ENCODE measurements around the gene VWA1. TPM values are rescaled to one million over a fixed set of nuclear protein-coding genes. Genes with fewer than 3 reads are reported as not detected.
"Not testable (repeated sequence)": the region's sequence is repeated elsewhere in the genome, so short reads cannot be mapped to it uniquely, and the experiment has no call there.

The VWA1 gene
- total and polyA plus RNA-seq, 2 donors: 5.1 to 16.8 TPM

DNA sequence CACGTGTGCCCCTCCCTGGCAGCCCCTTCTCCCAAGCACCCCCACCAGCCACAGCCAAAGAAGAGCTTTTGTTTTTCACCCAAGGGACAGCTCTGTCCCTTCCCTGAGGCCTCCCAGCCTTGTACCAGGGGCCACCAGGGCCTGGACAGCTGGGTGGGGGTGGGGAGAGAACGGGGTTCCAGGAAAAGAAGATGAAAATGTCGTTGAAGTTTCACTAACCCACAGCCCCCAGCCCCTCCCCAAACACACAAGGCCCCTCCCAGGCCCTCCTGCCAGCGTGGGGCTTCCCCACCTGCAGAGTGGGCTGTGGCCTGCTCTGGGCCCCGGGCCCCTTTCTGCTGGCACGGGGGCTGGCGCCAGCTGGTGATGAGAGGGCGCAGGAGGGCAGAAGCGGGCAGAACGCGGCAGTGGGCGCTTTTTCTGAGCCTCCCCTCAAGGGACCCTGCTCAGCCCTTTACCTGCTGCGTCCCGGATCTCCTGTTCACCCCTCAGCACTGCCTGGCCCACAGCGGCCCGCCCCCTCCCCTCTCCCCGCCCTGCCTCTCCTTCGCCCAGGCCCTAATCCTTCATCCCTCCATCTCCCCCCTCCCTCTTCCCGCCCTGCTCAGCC is 8.9 kb upstream of the VWA1 start:
- 14% methylated on average over 19 of the region's 19 CpGs for WGBS
- H3K27me3 ChIP-seq (ENCODE audit: control insufficient read depth in 2 of 2, insufficient read depth in 1 of 2, low read length in 1 of 2): peaks cover 3 to 75% of the 10 kb centered on the region in 2 donors
- no peak overlapping the region for H3K4me3 ChIP-seq (ENCODE audit: low read length in 2 of 2)
- H3K27ac ChIP-seq (ENCODE audit: low read depth in 1 of 2, low read length in 1 of 2): peak overlapping the region in 1 of 2 donors; percentile 18
- peaks cover 8 to 30% of the 10 kb centered on the region in 2 donors for H3K4me1 ChIP-seq (ENCODE audit: control insufficient read depth in 2 of 2, insufficient read depth in 2 of 2, low read length in 2 of 2)
- H3K36me3 ChIP-seq (ENCODE audit: control insufficient read depth in 2 of 2, insufficient read depth in 2 of 2, low read length in 1 of 2): no peaks in the 10 kb centered on the region
- DNase-seq (ENCODE audit: low read depth in 6 of 9, low spot score in 9 of 9): peak in 1 of 9 donors; percentile 55
- H3K9me3 ChIP-seq (ENCODE audit: control insufficient read depth in 2 of 2, insufficient read depth in 1 of 2, low read length in 1 of 2): peaks cover 1 to 4% of the 10 kb centered on the region in 2 donors

DNA sequence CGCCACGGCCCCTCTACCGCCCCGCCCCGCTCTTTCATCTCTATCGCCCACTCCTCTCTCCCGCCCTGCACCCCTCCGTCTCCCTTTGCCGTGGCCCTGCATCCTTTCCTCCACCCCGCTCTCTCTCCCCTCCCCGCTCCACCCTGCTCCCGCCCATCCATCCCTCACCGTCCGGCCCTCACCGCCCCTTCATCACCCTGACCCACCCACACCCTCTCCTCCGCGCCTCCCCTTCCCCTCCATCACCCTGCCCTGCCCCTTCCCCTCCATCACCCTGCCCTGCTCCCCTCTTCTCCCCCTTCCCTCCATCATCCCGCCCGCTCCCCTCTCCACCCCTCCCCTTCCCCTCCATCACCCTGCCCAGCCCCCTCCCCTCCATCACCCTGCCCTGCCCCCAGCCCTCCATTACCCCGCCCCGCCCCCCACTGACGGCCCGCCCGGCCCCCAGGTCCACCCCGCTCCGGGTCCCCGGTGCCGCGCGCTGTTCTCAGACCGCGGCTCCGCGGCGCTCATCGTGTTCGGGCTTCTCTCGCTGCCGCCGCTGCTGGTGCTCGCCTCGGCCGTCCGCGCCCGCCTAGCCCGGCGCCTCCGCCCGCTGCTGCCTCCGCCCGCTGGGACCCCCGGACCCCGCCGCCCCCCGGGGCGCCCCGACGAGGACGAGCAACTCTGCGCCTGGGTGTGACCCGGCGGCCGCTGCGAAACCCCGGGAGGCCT is 8.2 kb upstream of the VWA1 start:
- H3K4me3 ChIP-seq (ENCODE audit: low read length in 2 of 2): peak overlapping the region in 1 of 2 donors; percentile 32
- H3K9me3 ChIP-seq (ENCODE audit: control insufficient read depth in 2 of 2, insufficient read depth in 1 of 2, low read length in 1 of 2): peaks cover 1 to 4% of the 10 kb centered on the region in 2 donors
- DNase-seq (ENCODE audit: low read depth in 6 of 9, low spot score in 9 of 9): no peak
- WGBS: 8% methylated on average over 66 of the region's 66 CpGs
- H3K27ac ChIP-seq (ENCODE audit: low read depth in 1 of 2, low read length in 1 of 2): no peak overlapping the region
- H3K36me3 ChIP-seq (ENCODE audit: control insufficient read depth in 2 of 2, insufficient read depth in 2 of 2, low read length in 1 of 2): no peaks in the 10 kb centered on the region
- peaks cover 8 to 33% of the 10 kb centered on the region in 2 donors for H3K4me1 ChIP-seq (ENCODE audit: control insufficient read depth in 2 of 2, insufficient read depth in 2 of 2, low read length in 2 of 2)
- H3K27me3 ChIP-seq (ENCODE audit: control insufficient read depth in 2 of 2, insufficient read depth in 1 of 2, low read length in 1 of 2): peaks cover 3 to 75% of the 10 kb centered on the region in 2 donors

DNA sequence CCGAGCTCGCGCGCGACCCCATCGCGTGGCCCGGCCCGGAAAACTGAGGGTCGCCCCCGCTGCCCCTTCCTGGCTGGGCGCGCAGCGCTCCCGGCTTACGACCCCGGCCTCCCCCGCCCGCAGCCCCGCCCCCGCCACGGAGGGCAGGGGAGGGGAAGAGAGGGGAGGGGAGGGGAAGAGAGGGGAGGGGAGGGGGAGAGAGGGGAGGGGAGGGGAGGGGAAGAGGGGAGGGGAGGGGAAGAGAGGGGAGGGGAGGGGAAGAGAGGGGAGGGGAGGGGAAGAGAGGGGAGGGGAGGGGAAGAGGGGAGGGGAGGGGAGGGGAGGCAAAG is 7.7 kb upstream of the VWA1 start:
- peaks cover 8 to 28% of the 10 kb centered on the region in 2 donors for H3K4me1 ChIP-seq (ENCODE audit: control insufficient read depth in 2 of 2, insufficient read depth in 2 of 2, low read length in 2 of 2)
- H3K27me3 ChIP-seq (ENCODE audit: control insufficient read depth in 2 of 2, insufficient read depth in 1 of 2, low read length in 1 of 2): peaks cover 0 to 75% of the 10 kb centered on the region in 2 donors
- no peak for DNase-seq (ENCODE audit: low read depth in 6 of 9, low spot score in 9 of 9)
- no peaks in the 10 kb centered on the region for H3K36me3 ChIP-seq (ENCODE audit: control insufficient read depth in 2 of 2, insufficient read depth in 2 of 2, low read length in 1 of 2)
- no peak overlapping the region for H3K27ac ChIP-seq (ENCODE audit: low read depth in 1 of 2, low read length in 1 of 2)
- peaks cover 1 to 4% of the 10 kb centered on the region in 2 donors for H3K9me3 ChIP-seq (ENCODE audit: control insufficient read depth in 2 of 2, insufficient read depth in 1 of 2, low read length in 1 of 2)
- H3K4me3 ChIP-seq (ENCODE audit: low read length in 2 of 2): peak overlapping the region in 1 of 2 donors; percentile 32
- WGBS: 4% methylated on average over 22 of the region's 22 CpGs

DNA sequence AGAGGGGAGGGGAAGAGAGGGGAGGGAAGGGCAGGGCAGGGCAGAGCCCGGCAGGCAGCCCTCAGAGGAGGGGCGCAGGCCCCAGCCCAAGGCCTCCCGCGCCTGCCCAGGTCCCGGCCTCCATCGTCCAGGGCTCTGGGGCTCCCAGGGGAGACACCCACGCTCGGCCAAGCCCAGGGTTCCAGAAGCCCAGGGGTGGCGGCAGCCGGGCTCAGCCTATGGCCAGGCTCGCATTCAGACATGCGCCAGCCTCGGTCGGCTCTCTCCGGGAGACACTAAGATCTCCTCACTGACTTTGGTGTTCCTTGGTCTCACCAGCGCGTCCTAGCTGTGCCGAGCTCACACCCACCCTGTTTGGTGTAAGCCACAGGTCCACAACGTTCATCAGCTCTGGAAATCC is 7.3 kb upstream of the VWA1 start:
- peaks cover 1 to 4% of the 10 kb centered on the region in 2 donors for H3K9me3 ChIP-seq (ENCODE audit: control insufficient read depth in 2 of 2, insufficient read depth in 1 of 2, low read length in 1 of 2)
- 90% methylated on average over 19 of the region's 19 CpGs for WGBS
- no peaks in the 10 kb centered on the region for H3K36me3 ChIP-seq (ENCODE audit: control insufficient read depth in 2 of 2, insufficient read depth in 2 of 2, low read length in 1 of 2)
- H3K4me1 ChIP-seq (ENCODE audit: control insufficient read depth in 2 of 2, insufficient read depth in 2 of 2, low read length in 2 of 2): peaks cover 8 to 24% of the 10 kb centered on the region in 2 donors
- no peak overlapping the region for H3K4me3 ChIP-seq (ENCODE audit: low read length in 2 of 2)
- H3K27ac ChIP-seq (ENCODE audit: low read depth in 1 of 2, low read length in 1 of 2): no peak overlapping the region
- DNase-seq (ENCODE audit: low read depth in 6 of 9, low spot score in 9 of 9): no peak
- peaks cover 0 to 75% of the 10 kb centered on the region in 2 donors for H3K27me3 ChIP-seq (ENCODE audit: control insufficient read depth in 2 of 2, insufficient read depth in 1 of 2, low read length in 1 of 2)

DNA sequence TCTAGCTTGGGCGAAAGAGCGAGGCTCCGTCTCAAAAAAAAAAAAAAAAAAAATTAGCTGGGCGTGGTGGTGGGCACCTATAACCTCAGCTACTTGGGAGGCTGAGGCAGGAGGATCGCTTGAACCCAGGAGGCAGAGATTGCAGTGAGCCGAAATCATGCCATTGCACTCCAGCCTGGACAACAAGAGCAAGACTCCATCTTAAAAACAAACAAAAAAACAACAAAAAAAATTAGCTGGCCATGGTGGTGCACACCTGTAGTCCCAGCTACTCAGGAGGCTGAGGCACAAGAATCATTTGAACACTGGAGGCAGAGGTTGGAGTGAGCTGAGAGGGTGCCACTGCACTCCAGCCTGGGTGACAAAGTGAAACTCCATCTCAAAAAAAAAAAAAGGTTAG is 6.5 kb upstream of the VWA1 start:
- not testable (repeated sequence) for H3K9me3 ChIP-seq (ENCODE audit: control insufficient read depth in 2 of 2, insufficient read depth in 1 of 2, low read length in 1 of 2); H3K4me3 ChIP-seq (ENCODE audit: low read length in 2 of 2); H3K27ac ChIP-seq (ENCODE audit: low read depth in 1 of 2, low read length in 1 of 2); H3K36me3 ChIP-seq (ENCODE audit: control insufficient read depth in 2 of 2, insufficient read depth in 2 of 2, low read length in 1 of 2); DNase-seq (ENCODE audit: low read depth in 6 of 9, low spot score in 9 of 9)
- Histone ChIP-seq H3K4me1 (ENCODE audit: control insufficient read depth in 2 of 2, insufficient read depth in 2 of 2, low read length in 2 of 2) (peaks cover 8 to 30% of the 10 kb centered on the region in 2 donors), H3K27me3 (ENCODE audit: control insufficient read depth in 2 of 2, insufficient read depth in 1 of 2, low read length in 1 of 2) (peaks cover 3 to 82% of the 10 kb centered on the region in 2 donors)
- WGBS: 96% methylated on average over 6 of the region's 6 CpGs

DNA sequence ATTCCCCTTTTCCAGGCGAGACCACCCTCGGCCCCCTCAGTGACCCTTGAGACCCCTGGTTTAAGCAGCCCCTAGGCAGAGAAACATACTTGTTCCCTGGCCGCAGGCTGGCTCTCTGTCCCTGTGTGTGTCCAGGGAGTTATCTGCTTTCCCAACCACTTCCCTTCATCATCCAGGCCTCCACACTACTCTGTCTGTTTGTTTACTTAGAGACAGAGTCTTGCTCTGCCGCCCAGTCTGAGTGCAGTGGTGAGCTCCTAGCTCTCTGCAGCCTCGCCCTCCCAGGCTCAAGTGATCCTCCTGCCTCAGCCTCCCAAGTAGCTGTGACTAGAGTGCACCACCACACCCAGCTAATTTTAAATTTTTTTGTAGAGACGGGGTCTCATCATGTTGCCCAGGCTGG is 5.8 kb upstream of the VWA1 start:
- 96% methylated on average over 6 of the region's 6 CpGs for WGBS
- H3K4me3 ChIP-seq (ENCODE audit: low read length in 2 of 2): no peak overlapping the region
- H3K27ac ChIP-seq (ENCODE audit: low read depth in 1 of 2, low read length in 1 of 2): no peak overlapping the region
- peaks cover 9 to 87% of the 10 kb centered on the region in 2 donors for H3K27me3 ChIP-seq (ENCODE audit: control insufficient read depth in 2 of 2, insufficient read depth in 1 of 2, low read length in 1 of 2)
- DNase-seq (ENCODE audit: low read depth in 6 of 9, low spot score in 9 of 9): no peak
- peaks cover 8 to 37% of the 10 kb centered on the region in 2 donors for H3K4me1 ChIP-seq (ENCODE audit: control insufficient read depth in 2 of 2, insufficient read depth in 2 of 2, low read length in 2 of 2)
- no peaks in the 10 kb centered on the region for H3K36me3 ChIP-seq (ENCODE audit: control insufficient read depth in 2 of 2, insufficient read depth in 2 of 2, low read length in 1 of 2)
- peaks cover 1 to 4% of the 10 kb centered on the region in 2 donors for H3K9me3 ChIP-seq (ENCODE audit: control insufficient read depth in 2 of 2, insufficient read depth in 1 of 2, low read length in 1 of 2)

DNA sequence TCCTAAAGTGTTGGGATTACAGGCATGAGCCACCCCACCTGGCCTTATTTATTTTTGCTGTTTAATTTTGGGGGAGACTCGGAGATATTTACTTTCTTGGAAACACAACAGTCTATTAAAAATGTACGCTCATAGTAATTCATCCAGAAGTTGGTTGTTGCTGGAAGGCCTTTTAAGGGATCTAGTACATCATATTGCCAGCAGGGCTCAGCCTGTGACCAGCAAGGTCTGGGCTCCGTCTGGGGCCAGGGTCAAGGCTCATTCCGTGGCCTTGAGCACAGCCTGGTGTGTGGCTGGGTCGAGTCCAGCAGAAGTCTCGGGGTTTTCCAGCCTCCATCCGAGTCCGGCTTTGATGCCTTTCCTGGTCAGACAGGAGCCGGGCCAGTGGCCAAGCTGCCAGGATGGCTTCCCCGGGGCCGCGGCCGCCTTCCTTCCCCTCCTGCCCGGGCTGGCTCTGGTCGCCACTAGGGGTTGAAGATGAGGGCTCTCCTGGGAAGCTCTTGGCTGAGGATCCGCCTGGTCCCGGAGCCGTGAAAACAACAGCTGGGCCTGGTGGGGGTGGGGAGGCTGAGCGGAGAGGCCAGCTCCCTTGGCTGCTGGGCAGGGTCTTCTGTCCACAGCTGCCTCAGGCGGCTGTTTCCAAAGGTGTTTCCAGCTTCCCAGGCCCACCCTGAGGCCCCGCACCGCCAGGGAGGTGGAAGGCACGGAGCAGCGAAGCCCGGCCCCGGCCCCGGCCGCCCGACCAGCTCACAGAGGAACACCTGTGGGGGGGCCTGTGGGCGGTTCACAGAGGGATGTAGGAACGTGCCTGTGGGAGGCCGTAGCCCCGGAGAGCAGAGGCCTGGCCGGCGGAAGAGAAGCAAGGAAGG is 5.1 kb upstream of the VWA1 start:
- H3K27ac ChIP-seq (ENCODE audit: low read depth in 1 of 2, low read length in 1 of 2): peak overlapping the region; percentile 64 to 71
- H3K36me3 ChIP-seq (ENCODE audit: control insufficient read depth in 2 of 2, insufficient read depth in 2 of 2, low read length in 1 of 2): no peaks in the 10 kb centered on the region
- no peak for DNase-seq (ENCODE audit: low read depth in 6 of 9, low spot score in 9 of 9)
- peaks cover 16 to 90% of the 10 kb centered on the region in 2 donors for H3K27me3 ChIP-seq (ENCODE audit: control insufficient read depth in 2 of 2, insufficient read depth in 1 of 2, low read length in 1 of 2)
- 79% methylated on average over 35 of the region's 35 CpGs for WGBS
- peaks cover 1 to 7% of the 10 kb centered on the region in 2 donors for H3K9me3 ChIP-seq (ENCODE audit: control insufficient read depth in 2 of 2, insufficient read depth in 1 of 2, low read length in 1 of 2)
- peaks cover 10 to 44% of the 10 kb centered on the region in 2 donors for H3K4me1 ChIP-seq (ENCODE audit: control insufficient read depth in 2 of 2, insufficient read depth in 2 of 2, low read length in 2 of 2)
- no peak overlapping the region for H3K4me3 ChIP-seq (ENCODE audit: low read length in 2 of 2)

DNA sequence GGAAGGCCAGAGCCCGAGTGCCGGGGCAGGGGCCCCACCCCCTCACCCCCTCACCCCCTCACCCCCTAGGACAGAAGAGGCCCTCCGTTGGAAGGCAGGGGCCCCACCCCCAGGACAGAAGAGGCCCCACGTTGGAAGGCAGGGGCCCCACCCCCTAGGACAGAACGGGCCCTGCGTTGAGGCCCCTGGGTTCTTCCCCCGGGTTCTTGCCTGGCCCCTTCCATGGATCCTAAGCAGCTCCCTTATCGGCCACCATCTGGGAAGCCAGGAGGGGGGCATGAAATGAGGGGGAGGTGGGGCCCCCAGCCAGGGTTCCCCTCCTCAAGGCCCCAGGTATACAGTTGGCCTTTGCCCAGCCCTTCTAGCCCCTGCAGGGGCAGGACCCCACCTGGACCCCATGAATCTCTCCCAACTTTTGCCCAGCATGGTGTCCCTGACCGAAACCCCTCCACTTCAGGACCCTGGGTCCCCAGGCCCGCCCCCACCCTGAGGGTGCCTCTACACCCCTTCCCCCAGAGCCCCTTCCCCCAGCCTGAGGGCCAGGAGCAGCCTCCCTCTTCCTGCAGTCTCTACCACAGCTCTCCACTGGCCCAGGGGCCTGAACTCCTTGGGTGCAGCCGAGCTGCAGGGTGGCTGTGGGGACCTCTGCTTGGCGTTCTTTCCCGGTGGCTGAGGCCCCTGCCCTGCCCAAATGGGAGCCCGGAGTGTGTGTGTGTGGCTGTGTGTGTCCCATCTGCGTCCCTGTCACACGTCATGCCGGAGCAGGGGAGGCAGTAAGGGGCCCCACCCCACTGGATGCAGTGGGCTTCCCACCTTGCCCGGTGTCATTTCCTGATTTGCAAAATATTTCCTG is 4.3 kb upstream of the VWA1 start:
- WGBS: 83% methylated on average over 18 of the region's 18 CpGs
- Histone ChIP-seq H3K4me1 (ENCODE audit: control insufficient read depth in 2 of 2, insufficient read depth in 2 of 2, low read length in 2 of 2) (peaks cover 18 to 40% of the 10 kb centered on the region in 2 donors), H3K9me3 (ENCODE audit: control insufficient read depth in 2 of 2, insufficient read depth in 1 of 2, low read length in 1 of 2) (peaks cover 1 to 7% of the 10 kb centered on the region in 2 donors), H3K36me3 (ENCODE audit: control insufficient read depth in 2 of 2, insufficient read depth in 2 of 2, low read length in 1 of 2) (no peaks in the 10 kb centered on the region), H3K4me3 (ENCODE audit: low read length in 2 of 2) (no peak overlapping the region), H3K27ac (ENCODE audit: low read depth in 1 of 2, low read length in 1 of 2) (peak overlapping the region; percentile 37 to 55), H3K27me3 (ENCODE audit: control insufficient read depth in 2 of 2, insufficient read depth in 1 of 2, low read length in 1 of 2) (peaks cover 24 to 86% of the 10 kb centered on the region in 2 donors)
- no peak for DNase-seq (ENCODE audit: low read depth in 6 of 9, low spot score in 9 of 9)
